NCI-H128 (cell line): ENCODE measurements around the gene HDAC11.

Experiments used
- DNase-seq: peaks from one replicate; lab custom pipeline; 2025; ENCODE audit not compliant: unreplicated experiment; lab: John Stamatoyannopoulos, UW

The HDAC11 gene

DNA sequence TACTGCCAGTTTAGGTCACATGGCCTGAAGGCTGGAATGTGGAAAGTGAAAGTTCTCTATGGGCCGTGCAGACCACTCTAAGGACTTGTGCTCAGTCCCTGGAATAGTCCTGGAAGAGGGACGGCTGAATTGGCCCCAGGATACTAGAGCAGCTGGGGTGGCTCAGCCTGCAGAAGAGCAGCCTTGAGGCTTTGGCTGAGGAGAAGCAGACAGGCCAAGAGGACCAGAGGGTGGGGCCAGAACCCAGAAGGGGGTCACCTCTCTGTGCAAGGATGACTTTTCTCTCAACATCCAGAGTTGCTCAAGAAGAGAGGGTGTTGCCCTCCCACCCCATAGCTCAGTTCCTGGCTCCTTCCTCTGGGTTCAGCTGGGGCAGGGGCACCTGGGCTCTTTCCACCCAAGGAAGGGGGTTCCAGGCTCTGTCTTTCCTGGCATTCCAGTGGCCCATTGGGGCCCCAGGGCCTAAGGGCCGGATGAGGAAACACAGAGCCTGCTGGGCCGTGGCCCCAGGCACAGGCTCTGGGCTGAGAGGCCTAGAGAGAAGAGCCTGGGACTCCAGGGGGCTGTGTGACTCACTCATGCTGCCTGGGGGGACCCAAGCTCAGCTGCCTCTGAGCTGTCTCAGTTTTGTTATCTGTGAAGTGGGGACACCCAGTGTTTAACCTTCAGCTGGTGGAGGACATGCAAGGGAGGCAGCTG lies 60.3 kb downstream of the HDAC11 start:
- no peak for DNase-seq

GRCh38 chr3:13541691-13542090 lies 61.6 kb downstream of the HDAC11 start:
- DNase-seq, result no peak

GRCh38 chr3:13542142-13542541 lies 62.0 kb downstream of the HDAC11 start:
- DNase-seq, result no peak

- no peak for DNase-seq
These were observed 63.1 kb downstream of the HDAC11 start for GRCh38 chr3:13543253-13543652.

GRCh38 chr3:13544293-13544831 lies 64.3 kb downstream of the HDAC11 start:
- no peak for DNase-seq

- no peak for DNase-seq
These were observed 65.0 kb downstream of the HDAC11 start for GRCh38 chr3:13544951-13545651.

GRCh38 chr3:13545952-13546454 lies 65.9 kb downstream of the HDAC11 start:
- no peak for DNase-seq

DNA sequence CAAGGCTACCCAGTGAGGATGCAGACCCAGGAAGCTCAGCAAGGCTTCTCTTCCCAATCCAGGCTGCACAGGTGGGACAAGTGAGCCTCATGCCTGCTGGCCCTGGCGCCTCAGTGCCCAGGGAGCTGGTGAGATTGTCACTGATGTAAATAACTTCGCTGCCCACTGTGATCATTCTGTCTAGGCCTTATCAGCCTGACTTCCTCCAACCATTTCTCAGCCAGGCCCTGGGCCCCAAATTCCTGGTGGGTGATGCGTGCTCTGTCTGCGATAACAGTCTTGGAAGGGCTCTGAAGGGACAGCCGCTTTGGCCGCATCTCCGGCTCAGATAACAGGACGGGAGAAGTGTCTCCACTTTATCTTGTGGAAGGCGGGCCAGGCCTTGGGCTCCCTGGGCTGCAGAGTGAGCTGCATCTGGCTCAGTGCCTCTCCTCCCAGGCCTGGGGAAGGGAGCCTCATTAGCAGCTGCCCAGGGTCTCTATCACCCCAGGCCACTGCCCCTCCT lies 66.6 kb downstream of the HDAC11 start:
- DNase-seq, result no peak

GRCh38 chr3:13547591-13548371 lies 67.7 kb downstream of the HDAC11 start:
- no peak for DNase-seq

DNA sequence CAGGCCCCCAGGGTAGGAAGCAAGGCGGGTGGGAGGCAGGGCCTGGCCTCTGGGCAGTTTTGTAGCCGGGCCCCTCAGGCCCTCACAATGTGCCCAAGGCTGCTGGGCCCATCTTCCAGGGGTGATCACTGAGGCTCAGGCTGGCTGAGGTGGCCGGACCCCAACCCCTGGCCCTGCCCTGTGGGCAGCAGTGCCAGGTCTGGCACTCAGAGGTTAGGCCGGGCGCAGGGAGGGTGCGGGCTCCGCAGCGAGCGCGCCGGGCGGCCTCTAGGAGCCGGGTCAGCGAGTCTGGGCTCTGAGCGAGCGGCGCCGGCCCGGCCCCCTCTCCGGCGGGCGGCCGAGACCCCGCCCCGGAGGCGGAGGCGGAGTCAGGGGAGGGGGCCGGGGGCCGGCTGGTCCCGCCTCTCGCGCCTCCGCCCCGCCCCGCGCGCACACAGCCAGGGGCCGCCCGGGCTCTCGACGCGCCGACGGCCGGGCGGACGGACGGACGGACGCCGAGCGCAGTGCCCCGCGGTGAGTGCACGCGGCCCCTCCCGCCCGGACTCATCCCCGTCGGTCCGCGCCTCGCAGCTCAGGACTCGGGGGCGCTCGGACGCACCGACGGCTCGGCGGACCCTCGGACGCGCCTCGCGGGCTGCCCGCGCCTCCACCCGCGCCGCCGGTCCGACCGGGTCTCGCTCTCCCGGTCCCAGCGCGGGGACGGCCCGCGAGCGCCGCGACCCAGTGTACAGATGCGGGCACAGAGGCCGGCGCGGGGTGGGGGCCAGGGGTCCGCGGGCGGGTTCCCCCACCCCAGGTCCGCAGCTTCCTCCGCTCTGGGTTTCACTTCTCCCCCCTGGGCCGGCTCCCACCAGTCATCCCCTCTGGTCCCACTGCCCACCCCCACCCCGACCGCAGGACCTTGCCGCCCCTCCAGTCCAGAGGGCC lies 68.9 kb downstream of the HDAC11 start, which contains the start of gene FBLN2:
Gene FBLN2 (plus strand): TSS at position 430 of the 927 bp plus-strand sequence. CDS start 21,231 bp downstream, outside the sequence.
- no peak for DNase-seq

GRCh38 chr3:13549623-13550422 lies 69.7 kb downstream of the HDAC11 start:
- DNase-seq, result no peak

- DNase-seq, result no peak
These were observed 70.3 kb downstream of the HDAC11 start for GRCh38 chr3:13550423-13550690.

GRCh38 chr3:13550791-13551360 lies 70.8 kb downstream of the HDAC11 start:
- no peak for DNase-seq

GRCh38 chr3:13552857-13553652 lies 72.9 kb downstream of the HDAC11 start:
- DNase-seq, result no peak

GRCh38 chr3:13553686-13554085 lies 73.6 kb downstream of the HDAC11 start:
- no peak for DNase-seq

- no peak for DNase-seq
These were observed 75.6 kb downstream of the HDAC11 start for GRCh38 chr3:13555753-13556152.
